ENCODE data around the gene IRF9. TPM values are rescaled to one million over a fixed set of nuclear protein-coding genes. Genes with fewer than 3 reads are reported as not detected.
A peak's percentile ranks its signal among the peaks of the same experiment; 100 is the strongest.

The IRF9 gene
- total RNA-seq, 4 donors from 2014 or later: 61.3 to 80.1 (median 68.1) TPM

DNA sequence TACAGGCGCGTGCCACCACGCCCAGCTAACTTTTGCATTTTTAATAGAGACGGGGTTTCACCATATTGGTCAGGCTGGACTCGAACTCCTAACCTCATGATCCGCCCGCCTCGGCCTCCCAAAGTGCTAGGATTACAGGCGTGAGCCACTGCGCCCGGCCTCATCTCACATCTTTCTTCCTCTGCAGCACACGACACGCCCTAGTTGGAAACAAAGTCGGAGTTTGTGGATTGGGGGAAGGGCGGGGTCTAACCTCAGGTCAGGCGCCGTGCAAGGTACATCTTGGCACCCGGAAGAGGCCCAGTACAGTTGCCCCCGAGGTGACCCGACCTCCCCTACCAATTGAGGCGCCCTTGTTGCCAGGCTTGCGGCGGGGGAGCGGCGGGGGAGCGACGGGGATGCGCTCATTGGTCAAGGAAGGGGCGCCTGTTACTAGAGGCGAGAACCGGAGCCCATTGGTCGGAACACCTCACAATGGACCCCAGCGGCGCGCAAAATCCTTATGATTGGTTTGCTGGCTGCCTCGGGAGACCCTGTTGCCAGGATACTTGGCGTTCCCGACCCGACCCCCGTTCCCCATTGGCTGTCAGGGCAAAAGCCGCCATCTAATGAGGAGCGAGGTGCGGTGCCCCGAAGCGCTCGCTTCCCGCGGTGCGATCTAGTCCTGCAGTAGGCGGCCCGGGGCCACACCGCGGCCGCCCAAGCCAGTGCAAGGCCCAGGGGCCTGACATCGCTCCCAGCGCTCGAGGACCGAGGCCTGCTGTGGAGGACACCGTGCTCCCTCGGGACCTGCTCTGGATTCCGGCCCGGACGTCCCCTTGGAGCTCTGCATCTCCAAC lies 10.6 kb downstream of the IRF9 start, which contains the start of gene REC8:
TSS of gene REC8 (plus strand) at position 659 of the 839 bp plus-strand sequence. CDS start 473 bp downstream, outside the sequence.
- peaks cover 0 to 21% (median 3%) of the 10 kb centered on the region in 3 donors for H3K4me1 ChIP-seq
- WGBS, 2 donors (ENCODE audit: low coverage in 1 of 2): 29% methylated on average over 23 of the region's 63 CpGs; no CpG with 5 or more reads in 1 of the 2 donors

DNA sequence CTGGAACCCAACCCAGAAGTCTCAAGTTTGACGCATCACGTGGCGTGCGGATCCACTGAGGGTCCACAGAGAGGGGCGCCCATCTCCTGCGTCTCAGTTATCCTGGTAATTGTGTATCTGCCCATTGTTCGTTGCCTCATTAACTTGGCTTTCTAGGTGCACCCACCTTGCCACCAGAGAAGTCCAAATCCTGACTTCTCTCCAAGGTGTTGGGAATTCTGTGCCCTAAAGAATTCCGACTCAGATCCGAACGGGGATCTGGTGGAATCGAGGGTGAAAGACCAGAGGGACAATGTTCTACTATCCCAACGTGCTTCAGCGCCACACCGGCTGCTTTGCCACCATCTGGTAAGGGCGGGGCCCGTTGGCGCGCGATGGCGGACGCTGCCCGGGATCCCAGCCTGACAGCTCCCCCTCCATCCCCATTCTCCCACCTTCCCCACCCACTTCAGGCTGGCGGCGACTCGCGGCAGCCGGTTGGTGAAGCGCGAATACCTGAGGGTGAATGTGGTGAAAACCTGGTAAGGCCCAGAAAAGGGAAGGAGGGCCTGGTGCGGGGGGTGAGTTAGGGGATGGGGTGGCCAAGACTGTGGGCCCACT lies 11.3 kb downstream of the IRF9 start:
- H3K4me1 ChIP-seq: peaks cover 0 to 21% (median 3%) of the 10 kb centered on the region in 3 donors
- no CpG with 5 or more reads among the region's 30 CpGs for WGBS, 2 donors (ENCODE audit: low coverage in 1 of 2)
- TF ChIP-seq, protein P1, sequence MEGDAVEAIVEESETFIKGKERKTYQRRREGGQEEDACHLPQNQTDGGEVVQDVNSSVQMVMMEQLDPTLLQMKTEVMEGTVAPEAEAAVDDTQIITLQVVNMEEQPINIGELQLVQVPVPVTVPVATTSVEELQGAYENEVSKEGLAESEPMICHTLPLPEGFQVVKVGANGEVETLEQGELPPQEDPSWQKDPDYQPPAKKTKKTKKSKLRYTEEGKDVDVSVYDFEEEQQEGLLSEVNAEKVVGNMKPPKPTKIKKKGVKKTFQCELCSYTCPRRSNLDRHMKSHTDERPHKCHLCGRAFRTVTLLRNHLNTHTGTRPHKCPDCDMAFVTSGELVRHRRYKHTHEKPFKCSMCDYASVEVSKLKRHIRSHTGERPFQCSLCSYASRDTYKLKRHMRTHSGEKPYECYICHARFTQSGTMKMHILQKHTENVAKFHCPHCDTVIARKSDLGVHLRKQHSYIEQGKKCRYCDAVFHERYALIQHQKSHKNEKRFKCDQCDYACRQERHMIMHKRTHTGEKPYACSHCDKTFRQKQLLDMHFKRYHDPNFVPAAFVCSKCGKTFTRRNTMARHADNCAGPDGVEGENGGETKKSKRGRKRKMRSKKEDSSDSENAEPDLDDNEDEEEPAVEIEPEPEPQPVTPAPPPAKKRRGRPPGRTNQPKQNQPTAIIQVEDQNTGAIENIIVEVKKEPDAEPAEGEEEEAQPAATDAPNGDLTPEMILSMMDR (IDR thresholded peaks at IDR 0.05): no peak
- TF ChIP-seq EP300 (IDR thresholded peaks at IDR 0.05) (no peak), POLR2AphosphoS5 (IDR thresholded peaks at IDR 0.05) (no peak), POLR2A (IDR thresholded peaks at IDR 0.05) (no peak)
- no peaks in the 10 kb centered on the region for H3K9me3 ChIP-seq
- H3K4me3 ChIP-seq: peak overlapping the region; percentile 2 to 47
- peak overlapping the region in 3 of 4 donors; percentile 60 to 72 (median 63) for H3K27ac ChIP-seq
- no peaks in the 10 kb centered on the region for H3K27me3 ChIP-seq
- ATAC-seq: no peak
- peaks cover 0 to 37% of the 10 kb centered on the region in 2 donors for H3K36me3 ChIP-seq

More for the DNA sequence above, 10.6 kb downstream of the IRF9 start, which contains the start of gene REC8:
- peak in 1 of 2 donors; percentile 37 for TF ChIP-seq POLR2A (IDR thresholded peaks at IDR 0.05)
- TF ChIP-seq, protein P1 (IDR thresholded peaks at IDR 0.05): no peak
- no peak for TF ChIP-seq POLR2AphosphoS5 (IDR thresholded peaks at IDR 0.05)
- Histone ChIP-seq H3K4me3 (peak within 1 kb of the TSS; percentile 2 to 47), H3K36me3 (peaks cover 0 to 37% of the 10 kb centered on the region in 2 donors), H3K27me3 (no peaks in the 10 kb centered on the region), H3K9me3 (no peaks in the 10 kb centered on the region), H3K27ac (peak within 1 kb of the TSS in 3 of 4 donors; percentile 60 to 72 (median 63))
- peak; percentile 86 for ATAC-seq

DNA sequence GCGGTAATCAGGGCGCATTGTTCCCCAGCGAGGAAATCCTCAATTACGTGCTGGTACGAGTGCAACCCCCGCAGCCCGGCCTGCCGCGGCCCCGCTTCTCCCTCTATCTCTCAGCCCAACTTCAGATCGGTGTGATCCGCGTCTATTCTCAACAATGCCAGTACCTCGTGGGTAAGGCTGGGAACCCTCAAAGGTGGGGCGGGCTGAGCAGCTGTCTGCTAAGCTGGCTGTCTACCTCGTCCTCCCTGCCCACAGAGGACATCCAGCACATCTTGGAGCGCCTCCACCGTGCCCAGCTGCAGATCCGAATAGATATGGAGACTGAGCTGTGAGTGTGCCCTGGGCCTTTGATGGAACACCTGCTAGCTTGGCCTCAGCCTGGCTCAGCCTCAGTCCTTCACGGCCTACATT lies 11.8 kb downstream of the IRF9 start:
- TF ChIP-seq, protein P1 (IDR thresholded peaks at IDR 0.05): no peak
- no peak for TF ChIP-seq EP300 (IDR thresholded peaks at IDR 0.05)
- TF ChIP-seq POLR2AphosphoS5 (IDR thresholded peaks at IDR 0.05): no peak
- no peak for TF ChIP-seq POLR2A (IDR thresholded peaks at IDR 0.05)
- no peaks in the 10 kb centered on the region for H3K27me3 ChIP-seq
- no peak for ATAC-seq
- no peaks in the 10 kb centered on the region for H3K9me3 ChIP-seq
- H3K36me3 ChIP-seq: peaks cover 0 to 37% of the 10 kb centered on the region in 2 donors
- H3K27ac ChIP-seq: peak overlapping the region in 3 of 4 donors; percentile 60 to 72 (median 63)
- no peak overlapping the region for H3K4me3 ChIP-seq
- H3K4me1 ChIP-seq: peaks cover 0 to 21% (median 3%) of the 10 kb centered on the region in 3 donors
- no CpG with 5 or more reads among the region's 20 CpGs for WGBS, 2 donors (ENCODE audit: low coverage in 1 of 2)

DNA sequence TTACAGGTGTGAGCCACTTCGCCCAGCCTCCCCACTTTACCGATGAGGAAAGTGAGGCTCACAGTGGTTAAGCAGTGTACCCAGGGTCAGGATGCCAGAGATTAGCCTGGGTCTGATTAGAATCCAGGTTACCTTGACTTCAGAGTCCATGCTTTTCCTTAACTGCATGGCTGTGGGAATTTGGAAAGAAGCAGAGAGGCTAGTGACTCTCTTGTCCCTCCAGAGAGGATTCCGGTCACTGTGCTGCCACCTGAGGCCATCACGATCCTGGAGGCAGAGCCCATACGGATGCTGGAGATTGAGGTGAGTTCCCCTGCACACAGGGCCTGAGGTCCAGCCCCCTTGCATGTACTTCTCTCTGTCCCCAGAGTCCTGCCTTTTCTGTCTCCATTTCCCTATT lies 15.5 kb downstream of the IRF9 start:
- no peak for ATAC-seq
- peaks cover 0 to 26% (median 7%) of the 10 kb centered on the region in 3 donors for H3K4me1 ChIP-seq
- H3K27ac ChIP-seq: no peak overlapping the region
- no peaks in the 10 kb centered on the region for H3K9me3 ChIP-seq
- H3K4me3 ChIP-seq: no peak overlapping the region
- TF ChIP-seq POLR2A (IDR thresholded peaks at IDR 0.05) (no peak), EP300 (IDR thresholded peaks at IDR 0.05) (no peak)
- peaks cover 0 to 54% of the 10 kb centered on the region in 2 donors for H3K36me3 ChIP-seq
- no peaks in the 10 kb centered on the region for H3K27me3 ChIP-seq
- WGBS, 2 donors (ENCODE audit: low coverage in 1 of 2): 88% methylated on average over 1 of the region's 5 CpGs; no CpG with 5 or more reads in 1 of the 2 donors
